AG08395 (cell line): ENCODE data around the gene COMMD10.
"Not testable (repeated sequence)": the region's sequence is repeated elsewhere in the genome, so short reads cannot be mapped to it uniquely, and the experiment has no call there.

Source experiments
- DNase-seq: peaks from one replicate; pipeline ENCODE4 v3.0.0; 2012; ENCODE audit warnings: mixed read lengths, low spot score

The COMMD10 gene

DNA sequence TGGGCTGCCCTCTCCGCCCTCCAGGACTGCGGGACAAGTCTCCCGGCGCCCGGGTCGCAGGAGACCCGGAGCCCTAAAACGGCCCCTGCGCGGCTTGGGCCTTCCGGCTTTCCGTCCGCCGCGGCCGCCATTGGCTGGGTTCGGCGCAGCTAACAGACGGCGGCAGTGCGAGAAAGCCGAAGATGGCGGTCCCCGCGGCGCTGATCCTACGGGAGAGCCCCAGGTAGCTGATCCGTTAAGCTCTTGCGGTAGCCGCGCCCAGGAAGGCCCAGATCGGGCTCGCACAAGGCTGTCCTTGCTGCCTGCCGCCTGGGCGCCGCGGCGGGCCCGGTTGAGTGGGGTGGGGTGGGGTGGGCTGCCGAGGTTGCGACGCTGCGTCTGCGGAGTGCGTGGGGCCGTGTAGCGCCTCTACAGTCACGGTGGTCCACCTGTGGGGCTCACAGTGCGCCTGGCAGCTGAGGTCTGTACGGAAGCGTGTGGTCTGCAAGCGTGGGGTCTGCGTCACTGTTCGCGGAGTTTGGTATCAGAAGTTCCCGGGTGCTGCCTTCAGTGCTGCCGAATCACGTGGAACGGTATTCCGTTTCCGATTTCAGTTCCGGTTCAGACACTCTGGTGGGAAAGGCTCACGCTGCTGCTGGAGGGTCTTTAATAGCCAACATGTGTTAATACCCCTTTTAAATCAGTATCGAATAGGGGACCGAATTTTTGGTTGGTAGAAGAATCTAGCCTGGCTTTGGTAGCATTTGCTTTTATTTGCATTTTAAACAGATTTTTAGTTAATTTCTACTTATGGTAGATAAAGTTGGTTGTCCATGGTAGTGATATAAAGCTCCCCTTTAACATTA lies at the start of gene COMMD10:
TSS of gene COMMD10 (plus strand) at position 155 of the 845 bp plus-strand sequence.
- peak; percentile 82 for DNase-seq

DNA sequence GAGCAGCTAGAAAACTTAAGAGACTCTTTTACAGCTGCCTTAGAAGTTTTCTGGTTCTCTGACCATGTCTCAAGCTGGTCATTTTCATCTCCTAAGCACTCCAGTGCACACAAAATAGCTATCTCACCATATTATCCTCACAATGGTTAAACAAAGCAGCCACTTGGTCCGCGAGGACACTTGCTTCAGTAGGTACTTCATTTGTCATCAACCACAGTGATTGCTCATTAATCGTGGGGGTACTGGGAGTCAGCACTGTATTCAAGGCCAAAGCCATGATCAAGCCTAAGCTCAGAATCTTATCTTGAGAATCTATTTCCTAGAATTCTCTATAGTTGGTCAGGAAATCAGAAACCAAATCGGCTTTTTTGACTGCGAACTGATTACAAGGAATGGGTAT lies 49.7 kb upstream of the COMMD10 start:
- DNase-seq = no peak

DNA sequence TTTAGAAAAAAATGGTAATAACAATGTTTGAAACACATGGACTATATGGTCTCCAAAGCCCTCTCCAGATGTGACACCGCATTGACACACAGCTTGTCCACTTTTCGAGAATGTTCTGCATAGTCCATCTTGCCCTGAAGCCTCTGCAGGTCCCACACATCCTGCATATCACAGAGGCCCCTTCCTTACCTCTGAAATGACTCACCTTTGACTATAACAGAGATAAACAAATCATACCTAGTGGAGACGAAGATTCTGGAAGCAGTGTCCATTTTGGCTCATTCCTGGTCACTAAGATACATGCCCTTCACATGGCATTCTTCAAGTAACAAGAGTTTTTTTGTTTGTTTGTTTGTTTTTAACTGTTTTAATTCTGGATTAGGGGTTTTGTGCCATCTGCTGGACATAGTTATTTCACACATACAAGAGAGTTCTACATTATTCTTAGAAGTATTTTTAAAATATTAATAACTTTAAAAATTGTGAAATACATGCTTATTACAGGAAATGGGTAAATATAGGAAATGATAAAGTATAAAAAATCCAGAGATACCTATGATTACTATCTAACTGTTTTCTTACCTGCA lies 47.5 kb upstream of the COMMD10 start:
- DNase-seq = no peak

DNA sequence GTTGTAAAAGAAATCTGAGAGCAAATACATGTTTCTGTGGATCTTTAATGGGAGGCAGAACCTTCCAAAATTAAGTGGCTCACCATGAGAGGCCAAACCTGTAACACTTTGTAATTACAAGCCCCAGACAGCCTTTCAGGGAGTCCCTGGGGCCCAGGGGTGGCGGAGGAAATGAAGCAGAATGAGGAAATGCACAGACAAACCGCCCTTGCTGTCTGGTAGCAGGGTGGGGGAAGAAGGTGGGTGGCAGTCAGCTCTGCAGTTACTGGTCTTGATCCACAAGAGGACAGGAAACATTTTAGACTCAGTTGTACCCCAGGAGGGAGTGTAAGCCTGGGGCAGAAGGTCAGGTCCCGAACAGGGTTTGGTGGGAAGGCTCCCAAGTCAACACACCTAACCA lies 46.0 kb upstream of the COMMD10 start:
- no peak for DNase-seq

DNA sequence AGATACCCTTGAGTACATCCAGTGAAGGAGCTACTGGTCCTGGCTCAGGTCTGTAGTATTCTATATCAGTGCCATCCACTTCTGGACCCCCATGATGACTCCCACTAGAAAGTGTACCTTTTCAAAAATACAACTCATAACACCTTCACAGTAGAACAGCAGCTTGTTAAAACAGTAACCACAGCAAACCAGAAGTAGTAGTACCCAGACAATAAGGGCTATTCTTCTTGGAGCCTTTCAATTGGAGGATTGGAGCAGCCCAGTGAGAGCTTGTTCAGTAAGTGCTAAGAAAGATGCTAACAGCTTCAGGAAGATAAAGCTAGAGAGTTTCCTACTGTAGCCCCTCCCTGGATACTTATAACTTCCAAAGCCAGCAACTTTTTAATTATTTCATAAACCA lies 42.5 kb upstream of the COMMD10 start:
- no peak for DNase-seq

DNA sequence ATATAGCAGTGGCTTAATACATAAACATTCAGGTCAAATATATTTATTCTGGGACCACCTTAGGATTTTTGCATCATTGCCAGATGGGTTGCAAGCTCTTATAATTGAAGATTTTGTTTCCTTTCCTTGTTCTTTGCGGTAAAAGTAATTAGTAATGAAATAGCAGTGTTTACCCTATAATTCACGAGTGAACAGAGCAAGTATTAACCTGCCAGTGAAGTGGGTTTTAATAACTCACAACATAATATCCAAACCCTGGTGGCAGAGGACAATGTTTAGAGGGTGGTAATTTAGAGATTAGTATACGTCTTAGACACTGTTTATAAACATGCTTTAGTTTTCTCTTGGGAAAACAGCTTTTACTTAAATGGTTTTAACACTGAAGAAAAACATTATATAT lies 40.8 kb upstream of the COMMD10 start:
- DNase-seq = no peak

DNA sequence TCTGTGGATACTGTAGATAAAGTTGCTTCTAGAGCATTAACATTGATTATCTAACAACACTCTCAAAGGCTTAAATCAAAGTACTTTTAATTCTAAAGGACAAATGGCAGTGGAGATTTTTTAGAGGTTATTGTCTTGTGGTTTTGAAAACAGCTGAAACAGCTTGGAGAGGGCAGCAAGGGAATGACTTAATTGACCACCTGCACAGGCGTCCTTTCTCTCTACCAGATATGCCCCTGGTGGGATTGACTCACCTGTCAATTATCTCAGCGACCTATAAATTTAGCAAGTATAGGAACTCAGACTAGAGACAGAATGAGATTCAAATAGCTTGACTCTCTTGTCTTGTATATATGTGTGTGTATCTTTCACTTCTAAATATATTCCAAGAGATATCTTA lies 39.0 kb upstream of the COMMD10 start:
- DNase-seq = no peak

DNA sequence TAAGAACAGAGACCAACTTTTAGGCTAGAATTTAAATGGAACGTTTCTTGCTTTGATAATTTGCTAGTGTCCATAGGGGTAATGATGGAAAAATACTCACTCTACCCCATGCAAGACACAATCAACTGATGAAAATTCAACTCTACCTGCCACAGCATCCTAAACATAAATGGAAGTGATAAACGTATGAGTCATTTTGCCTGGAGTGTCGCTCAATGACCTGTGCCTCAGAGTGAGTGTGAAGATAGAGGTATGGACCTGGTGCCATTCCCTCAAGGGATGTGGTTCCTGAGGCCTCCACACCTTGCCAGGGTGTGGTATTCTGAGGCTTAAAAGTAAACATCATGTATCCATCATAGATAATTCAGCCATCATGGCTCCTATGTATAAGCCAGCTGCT lies 38.6 kb upstream of the COMMD10 start:
- DNase-seq = no peak

DNA sequence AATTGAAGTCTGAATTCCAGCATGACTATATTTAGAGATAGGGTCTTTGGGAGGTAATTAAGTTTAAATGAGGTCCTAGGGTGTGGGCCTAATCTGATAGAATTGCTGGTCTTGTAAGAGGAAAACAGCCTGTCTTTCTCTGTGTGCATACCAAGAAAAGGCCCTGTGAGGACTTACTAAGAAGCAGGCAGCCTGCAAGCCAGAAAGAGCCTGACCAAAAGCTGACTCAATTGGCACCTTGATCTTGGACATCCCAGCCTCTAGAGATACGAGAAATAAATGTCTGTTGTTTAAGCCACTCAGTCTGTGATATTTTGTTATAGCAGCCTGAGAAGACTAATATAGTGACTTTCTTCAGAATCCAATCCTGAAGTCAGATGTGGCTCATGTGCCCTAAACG lies 38.0 kb upstream of the COMMD10 start:
- DNase-seq = no peak

DNA sequence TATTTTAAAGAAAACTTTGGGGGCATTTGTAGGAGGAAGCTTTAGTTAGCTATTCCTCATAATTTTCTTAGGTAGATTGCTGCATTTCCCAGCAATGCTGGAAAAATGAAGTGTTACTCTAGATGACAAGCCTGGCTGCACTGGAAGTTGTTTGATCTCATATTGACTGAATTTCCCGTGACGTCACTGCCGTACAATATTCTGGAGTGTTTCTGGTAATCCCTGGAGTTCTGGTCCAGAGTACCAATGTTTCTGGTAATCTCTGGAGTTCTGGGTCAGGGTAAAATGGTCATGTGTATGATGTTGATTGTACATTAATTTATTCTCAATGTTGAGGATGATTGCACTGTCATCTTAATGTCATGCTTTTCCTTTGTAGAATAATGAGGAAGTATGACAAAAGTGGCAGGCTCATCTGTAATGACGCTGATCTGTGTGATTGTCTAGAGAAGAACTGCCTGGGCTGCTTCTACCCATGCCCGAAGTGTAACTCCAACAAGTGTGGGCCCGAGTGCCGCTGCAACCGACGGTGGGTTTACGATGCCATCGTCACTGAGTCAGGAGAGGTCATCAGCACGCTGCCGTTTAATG lies 26.4 kb upstream of the COMMD10 start:
- DNase-seq = no peak

DNA sequence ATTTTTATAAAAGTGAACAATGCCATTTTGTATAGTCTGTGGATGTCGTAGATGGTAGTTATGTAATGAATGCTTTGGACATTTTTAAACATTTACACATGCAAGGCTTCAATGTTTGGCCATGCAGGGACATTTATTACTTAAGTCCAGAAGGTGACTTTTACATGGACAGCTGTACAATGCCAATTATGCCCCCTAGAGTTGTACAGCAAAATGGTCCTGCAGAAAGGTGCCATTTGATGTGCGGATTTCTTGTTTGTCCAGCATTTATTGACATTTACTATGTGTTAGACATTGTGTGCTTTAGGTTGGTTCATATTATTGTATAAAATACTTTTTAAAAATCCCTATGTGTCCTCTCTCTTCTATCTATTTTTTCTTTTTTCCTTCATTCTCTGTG lies 22.5 kb upstream of the COMMD10 start:
- no peak for DNase-seq

DNA sequence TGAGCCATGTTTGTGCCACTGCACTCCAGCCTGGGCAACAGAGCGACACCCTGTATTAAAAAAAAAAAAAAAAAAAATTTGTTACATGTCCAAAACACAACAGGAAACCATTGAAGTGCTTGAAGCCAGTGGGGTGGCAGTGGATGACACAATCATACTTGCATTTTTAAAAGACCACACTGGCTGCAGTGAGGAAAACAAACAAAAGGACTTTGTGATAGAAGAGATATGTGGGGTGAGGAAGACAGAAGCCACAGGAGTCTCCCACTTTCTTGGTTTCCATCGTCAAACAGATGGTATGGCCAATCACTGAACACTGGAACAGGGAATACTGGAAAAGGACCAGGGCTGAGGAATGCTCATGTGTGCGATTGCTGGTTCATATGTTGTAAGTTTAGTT lies 20.9 kb upstream of the COMMD10 start:
- no peak for DNase-seq

DNA sequence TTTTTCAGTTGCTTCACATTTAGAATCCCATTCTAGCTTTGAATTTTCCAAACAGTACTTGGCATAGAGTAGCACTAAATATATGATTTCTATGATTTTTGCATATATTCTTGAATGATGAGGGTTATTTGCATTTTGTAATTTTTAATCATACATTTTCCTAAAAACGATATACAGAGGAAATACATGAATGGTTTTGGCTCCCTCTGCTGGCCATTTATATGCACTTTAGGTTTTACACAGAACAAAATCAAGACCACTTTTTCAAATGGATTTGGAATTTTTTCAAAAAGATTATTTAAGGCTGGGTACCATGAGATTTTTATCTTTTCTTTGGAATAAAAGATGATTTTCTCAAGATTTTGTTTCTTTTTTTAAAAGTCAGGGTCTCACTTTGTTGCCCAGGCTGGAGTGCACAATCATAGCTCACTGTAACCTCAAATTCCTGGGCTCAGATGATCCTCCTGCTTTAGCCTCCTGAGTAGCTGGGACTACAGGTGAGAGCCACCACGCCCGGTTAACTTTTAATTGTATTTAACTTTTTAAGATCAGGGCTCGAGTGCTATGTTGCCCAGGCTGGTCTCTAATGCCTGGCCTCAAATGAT lies 16.7 kb upstream of the COMMD10 start:
- peak; percentile 46 for DNase-seq

DNA sequence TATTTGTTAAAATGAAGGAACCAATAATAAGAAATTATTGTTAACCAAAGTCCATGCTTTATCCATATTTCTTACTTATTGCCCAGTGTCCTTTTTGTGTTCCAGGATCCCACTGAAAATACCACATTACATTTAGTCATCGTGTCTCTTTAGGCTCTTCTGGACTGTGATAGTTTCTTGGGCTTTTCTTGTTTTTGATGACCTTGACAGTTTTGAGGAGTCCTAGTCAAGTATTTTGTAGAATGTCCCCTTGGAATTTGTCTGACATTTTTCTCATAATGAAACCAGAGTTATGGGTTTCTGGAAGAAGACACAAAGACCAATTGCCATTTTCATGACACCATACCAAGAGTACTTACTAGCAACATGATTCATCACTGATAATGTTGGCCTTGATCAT lies 13.6 kb upstream of the COMMD10 start:
- DNase-seq = no peak

DNA sequence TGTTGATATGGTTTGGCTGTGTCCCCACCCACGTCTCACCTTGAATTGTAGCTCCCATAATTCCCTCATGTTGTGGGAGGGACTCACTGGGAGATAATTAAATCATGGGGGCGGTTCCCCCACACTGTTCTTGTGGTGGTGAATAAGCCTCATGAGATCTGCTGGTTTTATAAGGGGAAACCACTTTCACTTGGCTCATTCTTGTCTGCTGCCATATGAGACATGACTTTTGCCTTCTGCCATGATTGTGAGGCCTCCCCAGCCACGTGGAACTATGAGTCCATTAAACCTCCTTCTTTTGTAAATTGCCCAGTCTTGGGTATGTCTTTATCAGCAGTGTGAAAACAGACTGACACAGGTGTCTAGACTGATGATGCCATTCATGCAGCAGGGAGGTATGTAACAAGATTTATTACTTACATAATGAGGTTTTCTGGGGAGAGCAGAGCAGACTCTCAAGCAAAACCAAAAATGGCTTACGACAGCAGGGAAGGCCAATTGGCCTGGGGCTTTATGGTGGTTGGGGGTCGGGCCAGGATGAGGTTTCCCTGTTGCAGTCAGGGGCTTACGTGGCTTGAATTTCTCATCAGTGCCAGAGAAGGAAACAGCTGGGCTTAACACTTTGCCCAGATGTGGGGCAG lies 9.5 kb upstream of the COMMD10 start:
- no peak for DNase-seq

DNA sequence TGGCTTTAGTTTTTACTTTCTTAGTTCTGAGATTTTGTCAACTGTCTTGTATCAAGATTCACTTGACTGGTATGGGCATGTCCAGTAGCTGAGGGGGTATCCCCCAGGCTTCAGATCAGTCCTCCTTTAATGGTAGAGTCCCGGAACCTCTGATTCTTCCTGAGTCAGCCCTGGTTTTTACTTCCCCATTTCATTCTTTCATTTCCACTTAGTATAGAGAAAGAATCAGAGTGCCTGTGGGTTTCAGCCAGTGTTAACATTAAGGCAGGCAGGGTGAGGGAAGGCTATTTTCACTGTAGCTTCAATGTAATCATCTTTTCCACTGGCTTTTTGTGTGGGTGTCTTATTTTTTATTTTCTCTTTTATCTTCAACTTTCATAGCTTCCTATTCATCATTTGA lies 8.3 kb upstream of the COMMD10 start:
- DNase-seq = no peak

DNA sequence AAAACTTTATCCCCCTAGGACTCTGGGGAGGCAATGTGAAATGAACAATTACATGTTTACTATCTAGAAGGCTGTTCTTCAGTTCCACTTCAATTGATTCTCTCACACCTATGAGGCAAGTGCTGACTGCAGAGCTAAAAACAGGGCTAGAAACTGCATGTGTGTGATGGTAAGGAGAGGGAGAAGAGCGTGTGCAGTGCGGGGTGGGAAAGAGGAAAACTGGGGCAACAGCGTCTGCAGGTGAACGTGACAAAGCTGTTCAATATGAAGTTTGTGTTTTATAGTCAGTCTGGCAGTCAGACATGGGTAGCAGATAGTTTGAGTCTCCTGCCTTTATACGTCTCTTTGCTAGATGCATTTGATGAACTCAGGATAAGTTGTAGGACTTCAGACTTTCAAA lies 6.6 kb upstream of the COMMD10 start:
- no peak for DNase-seq

DNA sequence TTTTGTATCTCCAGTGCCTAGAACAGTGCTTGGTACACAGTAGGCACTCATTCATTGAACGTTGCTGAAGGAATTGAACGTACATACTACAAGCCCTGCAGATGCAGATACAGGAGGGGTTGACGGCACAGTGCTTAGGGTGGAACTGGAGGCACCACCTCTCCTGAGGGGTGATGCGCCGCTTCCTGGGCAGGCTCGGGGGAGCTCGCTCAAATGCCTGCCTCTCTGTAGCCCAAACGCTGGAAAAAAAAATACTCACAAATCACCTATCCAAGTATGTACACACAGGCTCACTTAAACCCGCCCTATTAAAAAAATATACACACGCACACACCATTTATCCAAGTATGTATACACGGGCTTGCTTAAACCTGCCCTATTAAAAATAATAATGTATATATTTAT lies 536 bp upstream of the COMMD10 start:
- peak; percentile 13 for DNase-seq

DNA sequence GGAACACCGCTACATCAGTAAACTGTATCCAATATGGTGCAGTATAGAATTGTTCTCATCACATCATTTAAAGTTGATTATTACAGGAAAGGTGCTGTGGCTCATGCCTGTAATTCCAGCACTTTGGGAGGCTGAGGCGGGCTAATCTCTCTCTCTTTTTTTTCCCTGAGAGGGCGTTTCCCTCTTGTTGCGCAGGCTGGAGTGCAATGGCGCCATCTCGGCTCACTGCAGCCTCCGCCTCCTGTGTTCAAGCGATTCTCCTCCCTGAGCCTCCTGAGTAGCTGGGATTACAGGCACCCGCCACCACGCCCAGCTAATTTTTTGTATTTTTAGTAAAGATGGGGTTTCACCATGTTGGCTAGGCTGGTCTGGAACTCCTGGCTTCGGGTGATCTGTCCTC lies 1.5 kb downstream of the COMMD10 start:
- DNase-seq = not testable (repeated sequence)

DNA sequence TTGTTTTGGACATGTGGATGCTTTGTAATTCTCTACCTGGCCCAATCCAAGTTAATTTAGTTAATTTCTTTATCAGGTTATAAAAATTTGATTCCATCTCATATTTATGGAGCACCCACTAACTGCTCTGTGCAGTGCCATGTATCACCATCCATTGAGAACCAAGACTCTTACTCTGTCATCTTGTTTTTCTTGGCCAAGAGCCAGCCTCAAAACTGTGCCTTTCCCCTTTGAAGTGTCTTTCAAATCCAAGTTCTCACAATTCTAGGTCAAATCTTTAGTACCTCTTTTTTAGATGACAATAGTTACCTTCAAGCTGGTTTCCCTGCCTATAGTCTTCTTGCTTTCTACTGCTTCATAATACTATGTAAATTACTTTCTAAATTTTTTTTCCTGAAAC lies 3.2 kb downstream of the COMMD10 start:
- no peak for DNase-seq

DNA sequence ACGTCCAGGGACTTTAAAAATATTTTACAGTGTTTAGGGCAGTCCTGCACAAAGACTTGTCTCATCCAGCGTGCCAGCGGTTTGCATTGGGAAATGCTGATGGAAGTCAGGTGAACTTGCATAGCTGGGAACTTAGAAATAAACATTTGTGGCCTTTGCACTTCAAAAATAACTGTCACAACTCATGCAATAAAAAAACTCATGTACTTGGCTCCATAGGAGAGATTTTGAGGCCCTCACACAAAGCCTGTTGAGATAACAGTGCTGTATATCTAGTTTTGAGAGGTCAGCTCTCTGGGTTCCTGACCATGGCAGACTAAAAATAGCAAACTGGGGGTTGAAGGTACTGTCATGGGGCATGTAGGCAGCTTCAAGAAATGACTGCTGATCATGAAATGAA lies 5.5 kb downstream of the COMMD10 start:
- no peak for DNase-seq

DNA sequence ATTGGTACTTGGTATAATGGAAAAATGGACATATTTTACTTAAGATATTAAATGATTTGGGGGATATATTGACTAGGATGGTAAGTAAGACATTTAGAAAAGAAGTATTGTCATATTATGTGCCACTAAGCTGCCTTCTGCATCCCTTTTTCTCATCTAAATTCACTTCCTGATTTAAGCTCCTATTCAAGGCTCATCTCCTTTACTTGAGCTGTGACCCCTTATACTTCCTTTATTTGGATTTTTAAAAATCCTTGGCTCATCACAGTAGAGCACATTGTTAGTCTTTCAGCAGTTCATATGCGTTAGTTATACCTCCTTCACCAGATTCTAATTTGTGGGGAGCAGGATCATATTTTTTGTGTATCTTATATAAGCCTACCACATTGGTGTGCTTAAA lies 6.6 kb downstream of the COMMD10 start:
- DNase-seq = no peak

DNA sequence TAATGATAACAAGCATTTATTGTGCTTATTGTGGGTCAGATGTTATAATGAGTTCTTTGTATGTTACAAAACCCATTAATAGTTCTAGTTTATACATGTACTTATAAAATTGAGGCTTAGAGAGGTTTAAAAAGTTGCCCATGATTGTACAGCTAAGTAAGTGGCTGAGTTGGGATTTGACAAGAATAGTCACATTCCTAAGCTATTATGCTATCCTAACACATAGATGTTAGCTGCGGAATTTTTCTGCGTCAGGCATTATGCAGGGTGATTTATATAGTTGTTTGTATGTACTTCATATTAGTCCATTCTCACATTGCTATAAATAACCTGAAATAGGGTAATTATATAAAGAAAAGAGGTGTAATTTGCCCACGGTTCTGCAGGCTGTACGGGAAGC lies 12.5 kb downstream of the COMMD10 start:
- DNase-seq = peak; percentile 11
